ENCODE data around the gene E2F3. TPM values are rescaled to one million over a fixed set of nuclear protein-coding genes. Genes with fewer than 3 reads are reported as not detected.
"Not testable (repeated sequence)": the region's sequence is repeated elsewhere in the genome, so short reads cannot be mapped to it uniquely, and the experiment has no call there.

The E2F3 gene
- total RNA-seq, 4 donors from 2014 or later = 2.2 to 16.3 (median 5.6) TPM

DNA sequence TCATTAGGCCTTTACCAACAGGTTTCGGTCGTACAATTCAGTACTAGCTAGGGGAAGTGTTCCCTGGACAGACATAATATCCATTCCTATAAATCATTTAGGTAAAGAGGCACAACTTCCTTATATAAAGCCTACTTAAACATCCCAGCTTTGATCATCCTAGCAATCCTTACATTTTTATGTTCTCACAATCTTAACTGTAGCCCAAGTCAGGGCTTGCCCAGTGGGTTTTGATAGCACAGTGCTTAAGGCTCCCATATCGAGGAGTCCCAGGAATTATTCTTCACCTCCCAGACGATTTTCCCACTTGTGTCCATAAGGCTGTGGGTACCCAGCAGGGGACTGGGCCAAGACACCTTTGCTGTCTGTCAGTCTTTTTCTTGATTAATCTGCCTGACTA, 63.2 kb downstream of the E2F3 start:
- DNase-seq = no peak
- Histone ChIP-seq H3K4me1 (no peaks in the 10 kb centered on the region), H3K4me3 (no peak overlapping the region), H3K36me3 (no peaks in the 10 kb centered on the region), H3K27ac (no peak overlapping the region), H3K9me3 (no peaks in the 10 kb centered on the region), H3K27me3 (no peaks in the 10 kb centered on the region)
- intact Hi-C loops (cut with DNase I; ENCODE audit: low total_unique reads) (no loop called here), in situ Hi-C loops (cut with MboI; ENCODE audit: low pct_ligation_motif_present in 1 of 4, low pct_unique_long_range_greater_than_20kb in 1 of 4, low sequenced_read_pairs in 3 of 4) (no loop called here)
- 92 to 93% methylated on average over 4 of the region's 4 CpGs for WGBS, 2 donors (ENCODE audit: low coverage in 1 of 2)
- no peak for TF ChIP-seq EP300 (IDR thresholded peaks at IDR 0.05; ENCODE audit: low read depth)
- no peak for TF ChIP-seq POLR2A (IDR thresholded peaks at IDR 0.05)
- TF ChIP-seq POLR2AphosphoS5 (IDR thresholded peaks at IDR 0.05) = no peak
- TF ChIP-seq, protein P1, sequence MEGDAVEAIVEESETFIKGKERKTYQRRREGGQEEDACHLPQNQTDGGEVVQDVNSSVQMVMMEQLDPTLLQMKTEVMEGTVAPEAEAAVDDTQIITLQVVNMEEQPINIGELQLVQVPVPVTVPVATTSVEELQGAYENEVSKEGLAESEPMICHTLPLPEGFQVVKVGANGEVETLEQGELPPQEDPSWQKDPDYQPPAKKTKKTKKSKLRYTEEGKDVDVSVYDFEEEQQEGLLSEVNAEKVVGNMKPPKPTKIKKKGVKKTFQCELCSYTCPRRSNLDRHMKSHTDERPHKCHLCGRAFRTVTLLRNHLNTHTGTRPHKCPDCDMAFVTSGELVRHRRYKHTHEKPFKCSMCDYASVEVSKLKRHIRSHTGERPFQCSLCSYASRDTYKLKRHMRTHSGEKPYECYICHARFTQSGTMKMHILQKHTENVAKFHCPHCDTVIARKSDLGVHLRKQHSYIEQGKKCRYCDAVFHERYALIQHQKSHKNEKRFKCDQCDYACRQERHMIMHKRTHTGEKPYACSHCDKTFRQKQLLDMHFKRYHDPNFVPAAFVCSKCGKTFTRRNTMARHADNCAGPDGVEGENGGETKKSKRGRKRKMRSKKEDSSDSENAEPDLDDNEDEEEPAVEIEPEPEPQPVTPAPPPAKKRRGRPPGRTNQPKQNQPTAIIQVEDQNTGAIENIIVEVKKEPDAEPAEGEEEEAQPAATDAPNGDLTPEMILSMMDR (IDR thresholded peaks at IDR 0.05) = no peak

DNA sequence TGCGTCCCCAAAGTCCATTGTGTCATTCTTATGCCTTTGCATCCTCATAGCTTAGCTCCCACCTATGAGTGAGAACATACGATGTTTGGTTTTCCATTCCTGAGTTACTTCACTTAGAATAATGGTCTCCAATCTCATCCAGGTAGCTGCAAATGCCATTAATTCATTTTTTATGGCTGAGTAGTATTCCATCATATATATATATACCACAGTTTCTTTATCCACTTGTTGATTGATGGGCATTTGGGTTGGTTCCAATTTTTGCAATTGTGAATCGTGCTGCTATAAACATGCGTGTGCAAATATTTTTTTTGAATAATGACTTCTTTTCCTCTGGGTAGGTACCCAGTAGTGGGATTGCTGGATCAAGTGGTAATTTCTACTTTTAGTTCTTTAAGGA, 63.9 kb downstream of the E2F3 start:
- H3K9me3 ChIP-seq; H3K4me3 ChIP-seq; in situ Hi-C loops (cut with MboI; ENCODE audit: low pct_ligation_motif_present in 1 of 4, low pct_unique_long_range_greater_than_20kb in 1 of 4, low sequenced_read_pairs in 3 of 4); H3K27ac ChIP-seq; DNase-seq; H3K36me3 ChIP-seq; intact Hi-C loops (cut with DNase I; ENCODE audit: low total_unique reads); H3K4me1 ChIP-seq; H3K27me3 ChIP-seq: not testable (repeated sequence)
- 97 to 100% methylated on average over 4 of the region's 4 CpGs for WGBS, 2 donors (ENCODE audit: low coverage in 1 of 2)

DNA sequence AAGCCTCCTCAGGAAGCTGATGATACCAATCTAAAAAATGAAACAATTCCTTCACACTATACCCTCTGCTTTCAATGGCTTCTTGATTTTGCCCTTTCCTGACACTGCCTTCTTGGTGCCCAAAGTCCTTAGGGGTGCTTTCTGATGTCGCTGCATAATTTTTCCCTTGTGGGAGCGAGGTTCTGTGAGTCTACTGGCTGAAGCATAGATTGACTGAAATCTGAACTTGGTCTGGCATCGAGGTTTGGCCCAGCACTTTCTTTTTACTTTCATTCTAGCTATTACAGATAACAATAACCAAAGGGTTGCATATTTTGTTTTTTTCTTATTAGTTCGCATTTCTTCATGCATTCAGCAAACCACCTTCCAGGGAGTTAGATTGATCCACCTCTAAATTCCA, 65.8 kb downstream of the E2F3 start:
- no peak overlapping the region for H3K27ac ChIP-seq
- no peaks in the 10 kb centered on the region for H3K27me3 ChIP-seq
- no peaks in the 10 kb centered on the region for H3K4me1 ChIP-seq
- H3K36me3 ChIP-seq = no peaks in the 10 kb centered on the region
- TF ChIP-seq, protein P1 (IDR thresholded peaks at IDR 0.05) = no peak
- TF ChIP-seq EP300 (IDR thresholded peaks at IDR 0.05; ENCODE audit: low read depth) = no peak
- 85 to 100% methylated on average over 4 of the region's 4 CpGs for WGBS, 2 donors (ENCODE audit: low coverage in 1 of 2)
- intact Hi-C loops (cut with DNase I; ENCODE audit: low total_unique reads) (no loop called here), in situ Hi-C loops (cut with MboI; ENCODE audit: low pct_ligation_motif_present in 1 of 4, low pct_unique_long_range_greater_than_20kb in 1 of 4, low sequenced_read_pairs in 3 of 4) (no loop called here)
- H3K4me3 ChIP-seq = no peak overlapping the region
- no peaks in the 10 kb centered on the region for H3K9me3 ChIP-seq
- no peak for DNase-seq

DNA sequence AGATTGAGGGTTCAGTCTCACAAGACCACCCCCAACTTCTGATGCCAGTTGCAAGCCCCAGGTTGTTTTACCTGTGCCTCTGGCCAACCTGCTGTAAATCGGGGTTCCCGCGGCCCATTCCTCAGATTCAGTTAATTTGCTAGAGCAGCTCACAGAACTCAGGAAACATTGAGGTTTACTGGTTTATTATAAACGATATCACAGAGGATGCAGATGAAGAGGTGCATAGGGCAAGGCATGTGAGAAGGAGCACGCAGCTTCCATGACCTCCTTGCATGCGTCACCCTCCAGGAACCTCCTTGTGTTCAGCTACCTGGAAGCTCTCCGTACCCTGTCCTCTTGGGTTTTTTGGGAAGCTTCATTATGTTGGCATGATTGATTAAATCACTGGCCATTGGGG, 66.5 kb downstream of the E2F3 start:
- in situ Hi-C loops (cut with MboI; ENCODE audit: low pct_ligation_motif_present in 1 of 4, low pct_unique_long_range_greater_than_20kb in 1 of 4, low sequenced_read_pairs in 3 of 4) = no loop called here
- Histone ChIP-seq H3K4me3 (no peak overlapping the region), H3K9me3 (no peaks in the 10 kb centered on the region), H3K36me3 (no peaks in the 10 kb centered on the region), H3K27ac (no peak overlapping the region), H3K4me1 (no peaks in the 10 kb centered on the region), H3K27me3 (no peaks in the 10 kb centered on the region)
- DNase-seq = no peak
- intact Hi-C loops (cut with DNase I; ENCODE audit: low total_unique reads) = no loop called here
- 65 to 88% methylated on average over 4 to 7 of the region's 7 CpGs for WGBS, 2 donors (ENCODE audit: low coverage in 1 of 2)
- no peak for TF ChIP-seq POLR2AphosphoS5 (IDR thresholded peaks at IDR 0.05)
- TF ChIP-seq, protein P1 (IDR thresholded peaks at IDR 0.05) = no peak
- TF ChIP-seq EP300 (IDR thresholded peaks at IDR 0.05; ENCODE audit: low read depth) = no peak
- TF ChIP-seq POLR2A (IDR thresholded peaks at IDR 0.05) = no peak

DNA sequence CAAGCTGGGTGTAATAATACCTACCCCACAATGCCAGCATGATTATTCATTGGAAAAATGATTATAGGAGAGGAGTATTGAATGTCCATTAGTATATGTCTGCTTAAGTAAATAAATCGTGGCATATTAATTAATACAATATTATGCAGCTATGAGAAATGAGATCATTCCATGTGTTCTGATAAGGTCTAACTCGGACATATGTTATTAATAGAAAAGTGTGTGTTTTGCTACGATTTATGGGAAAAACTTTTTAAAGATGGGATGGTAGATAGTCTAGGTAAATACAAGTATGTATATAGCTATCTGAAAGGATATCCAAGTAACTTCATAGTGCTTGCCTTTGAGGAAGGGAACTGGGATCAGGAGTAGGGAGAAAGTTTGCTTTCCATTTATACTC, 71.1 kb downstream of the E2F3 start:
- H3K4me3 ChIP-seq = no peak overlapping the region
- DNase-seq = no peak
- intact Hi-C loops (cut with DNase I; ENCODE audit: low total_unique reads) = no loop called here
- TF ChIP-seq EP300 (IDR thresholded peaks at IDR 0.05; ENCODE audit: low read depth) = no peak
- TF ChIP-seq, protein P1 (IDR thresholded peaks at IDR 0.05) = no peak
- TF ChIP-seq POLR2A (IDR thresholded peaks at IDR 0.05) = no peak
- no peak for TF ChIP-seq POLR2AphosphoS5 (IDR thresholded peaks at IDR 0.05)
- H3K27me3 ChIP-seq = no peaks in the 10 kb centered on the region
- no peaks in the 10 kb centered on the region for H3K4me1 ChIP-seq
- H3K9me3 ChIP-seq = no peaks in the 10 kb centered on the region
- WGBS, 2 donors (ENCODE audit: low coverage in 1 of 2) = 91 to 94% methylated on average over 3 of the region's 3 CpGs
- H3K36me3 ChIP-seq = no peaks in the 10 kb centered on the region
- H3K27ac ChIP-seq = no peak overlapping the region
- in situ Hi-C loops (cut with MboI; ENCODE audit: low pct_ligation_motif_present in 1 of 4, low pct_unique_long_range_greater_than_20kb in 1 of 4, low sequenced_read_pairs in 3 of 4) = no loop called here

Measured in transverse colon (tissue), 4 donors.